Mucosa of stomach (tissue), 1 donor: Measurements from ENCODE around the gene MYDGF.

Source experiments
- H3K27me3 ChIP-seq: one replicate; pipeline ENCODE4 v1.7.0; 2013; ENCODE audit warnings: mild to moderate bottlenecking, low read length; ENCODE audit not compliant: control insufficient read depth, insufficient read depth
- H3K36me3 ChIP-seq: one replicate; pipeline ENCODE4 v1.7.0; 2013; ENCODE audit warnings: low read length; ENCODE audit not compliant: control insufficient read depth, insufficient read depth
- H3K4me1 ChIP-seq: one replicate; pipeline ENCODE4 v1.7.0; 2013; ENCODE audit warnings: mild to moderate bottlenecking, low read length; ENCODE audit not compliant: control insufficient read depth, insufficient read depth
- H3K4me3 ChIP-seq: one replicate; pipeline ENCODE4 v1.7.0; 2013; ENCODE audit warnings: low read length
- H3K9ac ChIP-seq: one replicate; pipeline ENCODE4 v1.7.0; 2013; ENCODE audit warnings: mild to moderate bottlenecking, low read length, moderate library complexity
- H3K9me3 ChIP-seq: one replicate; pipeline ENCODE4 v1.7.0; 2013; ENCODE audit warnings: mild to moderate bottlenecking, low read length, moderate library complexity; ENCODE audit not compliant: control insufficient read depth
- donor health status: Pancreatic carcinoma.

The MYDGF gene

DNA sequence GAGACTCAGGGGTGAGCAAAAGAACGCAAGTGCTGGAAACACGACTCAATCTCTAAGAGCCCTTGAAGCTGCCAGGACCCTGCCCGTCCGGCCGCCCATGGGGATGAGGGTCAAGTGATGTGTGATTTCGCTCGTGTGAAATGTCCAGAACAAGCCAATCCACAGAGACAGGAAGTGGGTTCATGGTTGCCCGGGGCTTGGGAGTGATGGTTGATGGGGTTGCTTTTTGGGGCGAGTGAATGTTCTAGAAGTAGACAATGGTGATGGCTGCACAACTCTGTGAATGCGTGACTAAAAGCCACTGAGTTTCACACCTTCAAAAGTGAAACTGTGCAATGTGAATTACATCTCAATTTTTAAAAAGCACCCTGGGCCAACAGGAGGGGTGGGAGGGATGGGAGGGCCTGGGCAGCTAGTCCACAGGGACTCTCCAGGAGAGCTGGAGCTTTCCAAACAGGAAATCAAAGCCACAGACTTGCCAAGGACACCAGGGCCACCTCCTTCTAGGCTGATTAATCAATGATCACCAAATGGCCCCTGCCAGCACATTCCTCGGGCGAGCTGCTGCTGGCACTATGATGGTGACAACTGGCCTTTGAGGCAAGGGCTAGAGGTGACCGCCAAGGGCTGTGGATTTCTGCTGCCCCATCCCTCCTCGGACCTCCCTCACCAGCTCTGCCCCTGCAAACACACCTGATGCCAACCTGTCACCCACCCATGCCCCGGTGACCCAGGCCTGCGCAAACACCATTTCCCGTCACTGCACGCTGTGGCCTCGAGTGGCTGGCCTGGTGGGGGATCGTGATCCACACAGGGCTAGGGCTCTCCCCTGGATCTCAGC lies 39.5 kb upstream of the MYDGF start:
- H3K4me3 ChIP-seq = no peak overlapping the region
- H3K4me1 ChIP-seq = peaks cover 29% of the 10 kb centered on the region
- H3K36me3 ChIP-seq = no peaks in the 10 kb centered on the region
- H3K27me3 ChIP-seq = no peaks in the 10 kb centered on the region
- H3K9ac ChIP-seq = no peak overlapping the region
- no peaks in the 10 kb centered on the region for H3K9me3 ChIP-seq

DNA sequence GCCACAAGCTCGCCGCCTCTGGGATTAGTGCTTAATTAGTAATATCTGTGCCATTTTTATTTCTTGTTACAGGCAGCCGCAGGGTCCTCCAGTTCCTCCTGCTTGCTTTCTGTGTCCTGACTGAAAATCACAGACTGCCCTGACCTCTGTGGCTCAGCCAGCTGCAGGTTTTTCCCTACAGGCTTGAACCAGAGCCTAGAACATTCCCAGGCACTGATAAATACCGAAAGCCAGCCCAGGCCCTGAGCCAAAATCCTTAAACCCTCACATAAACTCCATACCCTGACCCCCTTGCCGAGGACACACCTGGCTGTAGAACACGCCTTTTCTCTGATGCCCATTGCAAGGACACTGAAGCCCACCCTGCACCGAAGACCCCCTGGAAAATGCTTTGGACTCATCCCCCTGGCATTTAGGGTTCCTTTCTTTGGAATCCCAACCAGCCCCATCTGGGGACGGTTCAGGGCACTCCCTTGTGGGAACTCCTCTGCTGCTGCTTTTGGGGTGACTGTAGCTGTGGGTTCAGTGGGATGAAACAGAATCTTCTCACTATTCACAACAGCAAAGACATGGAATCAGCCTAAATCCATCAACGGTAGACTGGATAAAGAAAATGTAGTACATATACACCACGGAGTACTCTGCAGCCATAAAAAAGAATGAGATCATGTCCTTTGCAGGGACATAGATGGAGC lies 38.0 kb upstream of the MYDGF start:
- Histone ChIP-seq H3K27me3 (no peaks in the 10 kb centered on the region), H3K36me3 (no peaks in the 10 kb centered on the region), H3K4me3 (no peak overlapping the region), H3K4me1 (peaks cover 13% of the 10 kb centered on the region), H3K9me3 (no peaks in the 10 kb centered on the region), H3K9ac (no peak overlapping the region)

DNA sequence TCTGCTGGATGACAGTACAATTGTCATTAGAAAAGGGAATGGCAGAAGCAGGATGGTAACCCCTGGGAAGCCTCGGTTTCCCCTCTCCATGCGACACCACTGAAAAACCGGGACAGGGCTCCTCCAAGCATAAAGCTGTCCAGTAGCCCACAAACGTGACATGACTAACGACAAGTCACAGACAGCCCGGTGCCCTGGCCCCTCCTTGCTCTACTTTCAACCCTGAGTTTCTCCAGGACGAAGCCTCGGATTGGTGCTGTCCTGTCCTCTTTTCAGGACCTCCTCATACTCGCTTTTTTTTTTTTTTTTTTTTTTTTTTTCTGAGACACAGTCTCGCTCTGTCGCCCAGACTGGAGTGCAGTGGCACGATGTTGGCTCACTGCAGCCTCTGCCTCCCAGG lies 37.2 kb upstream of the MYDGF start:
- H3K4me3 ChIP-seq = no peak overlapping the region
- H3K4me1 ChIP-seq = peaks cover 5% of the 10 kb centered on the region
- no peaks in the 10 kb centered on the region for H3K9me3 ChIP-seq
- no peak overlapping the region for H3K9ac ChIP-seq
- H3K36me3 ChIP-seq = peaks cover 2% of the 10 kb centered on the region
- H3K27me3 ChIP-seq = no peaks in the 10 kb centered on the region

DNA sequence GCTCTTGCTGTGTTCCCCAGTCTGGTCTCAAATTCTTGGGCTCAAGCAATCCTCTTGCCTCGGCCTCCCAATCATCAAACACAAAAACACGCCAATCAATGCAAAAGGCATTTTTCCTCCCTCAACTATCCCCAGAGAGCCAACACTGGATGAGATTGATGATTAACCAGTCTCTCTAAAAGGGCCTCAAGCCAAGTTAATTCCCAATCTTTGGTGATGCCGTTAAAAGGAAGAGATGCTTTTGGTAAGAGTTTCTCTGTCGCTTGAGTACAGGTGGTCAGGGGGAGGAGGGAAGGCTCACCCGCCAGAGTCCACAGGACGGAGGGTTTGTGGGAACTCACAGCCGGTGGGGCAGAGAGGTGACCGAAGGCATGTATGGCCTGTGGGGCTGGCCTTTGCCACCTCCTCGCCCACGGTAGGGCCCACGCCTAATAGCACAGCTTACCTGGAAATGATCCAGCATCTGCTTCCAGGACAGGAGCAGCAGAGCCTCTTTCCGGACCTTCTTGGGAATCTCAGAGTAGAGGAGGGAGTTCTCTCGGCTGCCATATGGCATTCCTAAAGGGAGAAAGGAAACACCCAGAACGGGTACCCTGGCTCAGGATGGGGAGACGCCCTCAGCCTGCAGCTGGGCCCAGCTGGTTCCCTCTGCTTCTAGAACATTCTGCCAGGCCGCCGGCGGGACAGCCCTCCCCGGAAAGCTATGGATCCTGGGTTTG lies 35.4 kb upstream of the MYDGF start:
- Histone ChIP-seq H3K36me3 (peaks cover 7% of the 10 kb centered on the region), H3K27me3 (no peaks in the 10 kb centered on the region), H3K9ac (no peak overlapping the region), H3K9me3 (no peaks in the 10 kb centered on the region), H3K4me1 (peaks cover 4% of the 10 kb centered on the region), H3K4me3 (no peak overlapping the region)

DNA sequence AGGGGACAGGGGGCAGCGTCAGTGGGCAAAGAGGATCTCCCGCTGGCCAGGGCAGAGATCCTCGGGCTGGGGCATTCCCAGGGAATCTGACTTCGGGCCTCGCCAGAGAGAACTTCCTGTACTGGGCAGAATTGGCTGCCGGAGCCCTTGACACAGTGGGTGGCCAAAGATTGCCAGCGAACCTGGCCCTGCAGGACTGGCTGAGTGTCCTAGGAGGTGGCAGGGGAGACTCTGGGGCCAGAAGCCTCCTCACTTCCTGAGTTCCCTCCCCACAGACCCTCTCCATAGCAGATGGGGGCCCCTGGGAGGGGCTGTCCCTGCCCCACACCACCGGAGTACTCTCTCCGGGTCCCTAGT lies 34.2 kb upstream of the MYDGF start:
- peaks cover 12% of the 10 kb centered on the region for H3K36me3 ChIP-seq
- no peak overlapping the region for H3K4me3 ChIP-seq
- no peaks in the 10 kb centered on the region for H3K27me3 ChIP-seq
- H3K9ac ChIP-seq = no peak overlapping the region
- H3K9me3 ChIP-seq = no peaks in the 10 kb centered on the region
- H3K4me1 ChIP-seq = no peaks in the 10 kb centered on the region

DNA sequence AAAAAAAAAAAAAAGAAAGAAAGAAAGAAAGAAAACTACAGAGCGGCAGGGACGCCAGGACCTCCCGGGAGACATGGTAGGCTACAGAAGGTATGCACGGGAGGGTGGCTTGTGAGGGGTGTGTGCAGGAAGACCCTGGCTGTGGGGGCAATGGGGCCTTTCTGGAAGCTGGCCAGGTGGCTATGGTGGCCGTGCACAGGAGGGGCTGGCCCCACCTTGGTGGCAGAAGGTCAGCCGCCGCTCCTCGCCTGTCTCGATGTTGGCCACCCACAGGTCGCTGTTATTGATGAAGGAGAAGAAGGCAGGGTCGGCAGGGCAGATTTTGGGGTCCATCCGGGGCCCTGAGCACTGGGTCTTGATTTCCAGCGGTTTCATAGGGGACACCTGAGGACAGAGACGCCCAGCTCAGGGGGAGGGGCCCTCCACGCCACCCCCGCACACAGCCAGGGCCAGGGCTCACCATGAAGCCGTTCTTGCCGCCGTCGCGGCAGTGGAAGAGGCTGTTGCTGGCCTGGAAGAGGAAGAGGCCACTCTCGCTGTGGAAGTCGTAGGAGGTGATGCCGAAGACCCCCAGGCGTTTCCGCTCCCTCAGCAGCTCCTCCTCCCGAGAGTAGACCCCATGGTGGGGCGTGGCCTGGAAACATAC lies 33.7 kb upstream of the MYDGF start:
- H3K4me1 ChIP-seq = no peaks in the 10 kb centered on the region
- peaks cover 12% of the 10 kb centered on the region for H3K36me3 ChIP-seq
- no peaks in the 10 kb centered on the region for H3K27me3 ChIP-seq
- no peak overlapping the region for H3K9ac ChIP-seq
- H3K4me3 ChIP-seq = no peak overlapping the region
- H3K9me3 ChIP-seq = no peaks in the 10 kb centered on the region

DNA sequence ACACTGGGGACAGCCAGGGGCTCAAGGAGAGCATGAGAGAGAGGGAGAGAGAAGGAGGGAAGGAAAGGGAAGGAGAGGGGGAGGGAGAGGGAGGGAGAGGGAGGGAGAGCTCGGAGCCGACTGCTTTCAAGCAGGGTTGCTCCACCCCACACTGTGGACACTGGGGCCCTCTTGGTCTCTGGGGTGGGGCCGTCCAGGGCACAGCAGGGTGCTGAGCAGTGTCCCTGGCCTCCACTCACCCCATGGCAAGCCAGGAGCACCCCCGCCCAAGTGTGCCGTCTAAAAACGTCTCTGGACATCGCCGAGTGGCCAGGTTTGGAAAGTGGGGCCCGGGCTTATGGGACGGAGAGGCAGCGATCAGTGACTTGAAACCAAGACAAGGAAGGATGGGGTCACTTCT lies 32.6 kb upstream of the MYDGF start:
- no peaks in the 10 kb centered on the region for H3K27me3 ChIP-seq
- H3K9ac ChIP-seq = no peak overlapping the region
- no peaks in the 10 kb centered on the region for H3K4me1 ChIP-seq
- no peak overlapping the region for H3K4me3 ChIP-seq
- H3K9me3 ChIP-seq = no peaks in the 10 kb centered on the region
- peaks cover 12% of the 10 kb centered on the region for H3K36me3 ChIP-seq

DNA sequence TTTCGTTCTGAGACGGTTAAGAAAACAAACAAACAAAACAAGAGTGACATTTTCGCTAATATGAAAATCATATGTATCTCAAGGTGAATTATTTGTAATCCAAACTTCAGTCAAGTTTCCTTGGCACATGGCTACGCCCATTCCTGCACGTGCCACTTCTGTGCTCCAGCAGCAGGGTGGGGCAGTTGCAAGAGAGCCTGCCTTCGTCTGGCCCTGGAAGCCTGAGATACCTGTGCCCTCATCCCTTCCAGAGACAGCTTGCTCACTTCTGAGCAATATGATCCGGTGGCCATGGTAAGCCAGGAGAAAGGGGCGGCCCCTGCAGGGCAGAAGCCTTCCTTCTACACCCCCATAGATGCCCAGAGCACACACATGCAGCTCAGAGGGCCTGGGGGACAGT lies 31.4 kb upstream of the MYDGF start:
- Histone ChIP-seq H3K9me3 (no peaks in the 10 kb centered on the region), H3K27me3 (no peaks in the 10 kb centered on the region), H3K36me3 (peaks cover 19% of the 10 kb centered on the region), H3K4me3 (no peak overlapping the region), H3K4me1 (peaks cover 11% of the 10 kb centered on the region), H3K9ac (no peak overlapping the region)

DNA sequence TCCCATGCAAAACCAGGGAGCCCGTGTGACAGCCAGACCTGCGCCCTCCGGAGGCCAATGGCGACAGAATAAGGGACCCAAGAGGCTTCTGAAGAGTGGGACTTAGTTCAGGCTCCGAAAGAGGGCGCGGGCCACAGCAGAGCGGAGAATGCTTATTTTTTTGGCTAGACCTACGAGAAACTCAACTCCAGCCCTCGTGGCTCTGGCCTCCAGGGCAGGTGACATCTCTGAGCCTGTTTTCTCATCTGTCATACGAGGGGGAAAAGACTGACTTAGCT lies 30.5 kb upstream of the MYDGF start:
- Histone ChIP-seq H3K9me3 (no peaks in the 10 kb centered on the region), H3K9ac (no peak overlapping the region), H3K27me3 (no peaks in the 10 kb centered on the region), H3K36me3 (peaks cover 19% of the 10 kb centered on the region), H3K4me1 (peaks cover 11% of the 10 kb centered on the region), H3K4me3 (no peak overlapping the region)

DNA sequence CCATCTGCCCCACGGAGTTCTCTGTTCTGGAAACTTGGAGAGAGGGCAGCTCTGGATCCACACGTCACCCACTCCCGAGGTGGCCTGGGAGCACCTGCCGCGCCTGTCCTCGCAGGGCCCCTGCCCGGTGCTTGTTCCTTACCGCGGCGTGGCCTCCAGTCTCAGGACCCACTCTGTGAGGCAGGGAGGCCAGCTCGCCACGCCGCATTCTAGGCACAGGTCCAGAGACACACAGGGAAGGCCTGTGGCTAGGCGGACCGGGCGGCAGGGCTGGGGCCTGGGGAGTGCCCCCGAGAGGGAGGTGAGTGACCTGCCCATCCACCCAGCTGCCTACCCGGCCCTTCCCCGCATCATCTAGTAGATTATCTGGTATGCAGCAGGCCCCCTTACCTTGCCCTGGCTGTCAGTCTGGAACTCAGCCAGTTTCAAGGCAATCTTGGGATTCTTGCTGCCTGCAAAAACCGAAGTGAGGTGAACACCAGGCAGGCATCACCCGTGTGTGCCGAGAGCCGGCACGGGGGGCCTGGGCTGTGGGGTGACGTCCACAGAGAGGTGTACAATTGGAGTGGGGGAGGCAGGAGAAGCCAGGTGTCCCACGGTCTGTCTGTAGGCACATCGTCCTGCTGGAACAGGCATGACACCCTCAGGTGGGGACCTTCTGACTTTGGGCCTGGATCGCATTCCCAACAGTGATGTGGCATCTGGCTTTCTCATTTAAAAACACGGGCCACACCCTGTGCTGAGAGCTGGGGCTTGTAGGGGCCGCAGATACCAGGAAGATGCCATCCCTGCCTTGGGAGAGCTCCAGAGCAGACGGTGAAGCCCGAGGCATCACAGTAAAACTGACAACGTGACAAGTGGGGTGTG lies 29.9 kb upstream of the MYDGF start:
- H3K9ac ChIP-seq = no peak overlapping the region
- H3K4me3 ChIP-seq = no peak overlapping the region
- peaks cover 11% of the 10 kb centered on the region for H3K4me1 ChIP-seq
- peaks cover 19% of the 10 kb centered on the region for H3K36me3 ChIP-seq
- H3K9me3 ChIP-seq = no peaks in the 10 kb centered on the region
- H3K27me3 ChIP-seq = no peaks in the 10 kb centered on the region

DNA sequence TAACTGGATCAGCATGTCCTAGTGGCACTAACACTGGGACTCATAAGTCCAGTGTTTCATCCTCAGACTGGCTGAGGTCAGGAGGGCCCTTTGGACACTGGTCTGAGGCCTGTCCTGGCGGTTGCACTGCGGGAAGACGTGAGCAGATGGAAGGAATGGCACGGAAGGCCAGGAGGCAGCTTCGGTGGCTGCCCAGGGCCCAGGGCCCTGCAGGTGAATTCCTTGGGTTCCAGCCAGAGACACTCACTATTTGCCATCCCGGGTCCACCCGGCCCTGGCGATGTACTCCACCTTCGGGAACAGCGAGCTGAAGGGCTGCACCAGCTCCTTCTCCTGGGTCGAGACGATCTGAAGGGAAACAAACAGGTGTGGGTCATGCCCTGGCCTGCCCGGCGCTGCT lies 27.2 kb upstream of the MYDGF start:
- H3K36me3 ChIP-seq = peaks cover 24% of the 10 kb centered on the region
- no peak overlapping the region for H3K4me3 ChIP-seq
- no peaks in the 10 kb centered on the region for H3K27me3 ChIP-seq
- no peak overlapping the region for H3K9ac ChIP-seq
- H3K9me3 ChIP-seq = no peaks in the 10 kb centered on the region
- H3K4me1 ChIP-seq = peaks cover 15% of the 10 kb centered on the region
